HuH-7.5 (cell line): ENCODE data around the gene SEMA3A.

Experiments
- DNase-seq: peaks from one replicate; pipeline ENCODE4 v3.0.0; 2011; ENCODE audit warnings: low spot score

The SEMA3A gene

GRCh38 chr7:84013616-84014240 lies 180.9 kb downstream of the SEMA3A start:
- DNase-seq, result no peak

- no peak for DNase-seq
Observed at GRCh38 chr7:84009782-84010181, 184.8 kb downstream of the SEMA3A start.

DNA sequence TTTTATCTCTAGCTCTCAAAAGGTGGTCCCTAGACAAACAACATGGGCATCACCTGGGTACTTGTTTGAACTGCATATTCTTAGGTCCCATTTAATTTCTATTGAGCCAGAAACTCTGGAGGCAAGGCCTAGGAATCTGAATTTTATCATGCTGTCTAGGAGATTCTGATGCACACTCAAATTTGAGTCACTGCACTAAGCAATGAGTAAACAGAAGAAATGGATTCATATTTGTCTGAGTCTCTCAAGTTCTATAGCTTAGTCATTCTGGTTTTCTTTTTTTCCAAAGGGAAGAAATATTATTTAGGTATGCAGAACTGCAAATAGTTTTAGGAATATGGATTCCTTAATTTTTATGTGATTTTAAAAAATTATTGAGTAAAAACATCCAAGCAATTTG lies 185.5 kb downstream of the SEMA3A start:
- no peak for DNase-seq

DNA sequence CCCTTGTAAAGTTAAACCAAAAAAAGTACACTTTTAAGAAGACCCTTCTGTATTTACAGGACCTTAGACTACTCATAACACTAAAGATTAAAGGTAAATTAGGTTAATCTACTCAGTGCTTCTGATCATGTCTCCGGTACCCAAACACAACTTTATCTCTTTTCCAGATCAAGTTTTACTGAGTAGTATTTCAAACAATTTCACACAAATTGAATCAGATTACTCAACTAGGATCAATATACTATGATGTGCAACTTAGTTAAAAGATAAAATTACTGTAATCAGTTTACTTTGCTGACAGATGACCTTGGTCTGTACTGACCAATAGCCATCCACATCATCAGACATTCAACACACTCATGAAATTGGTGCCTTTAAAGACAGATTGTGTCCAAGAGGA lies 191.4 kb downstream of the SEMA3A start:
- DNase-seq, result no peak

DNA sequence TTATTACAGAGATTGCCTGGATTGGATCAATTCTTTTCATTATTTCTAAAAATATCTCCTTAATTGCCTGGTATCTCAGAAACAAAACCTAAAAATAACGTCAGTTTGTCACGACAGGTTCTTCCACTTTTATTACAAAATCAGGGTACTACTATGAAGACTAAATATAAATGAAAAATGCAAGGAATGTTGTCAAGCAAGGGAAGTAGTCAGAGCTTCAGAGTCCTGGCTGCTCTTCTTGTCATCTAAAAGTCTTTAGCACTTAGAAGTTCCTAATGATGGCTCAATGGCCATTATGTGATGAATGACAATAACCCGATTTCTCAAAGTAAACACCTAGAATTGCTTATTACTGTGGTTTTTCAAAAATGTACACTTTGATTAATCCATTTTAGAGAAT lies 192.2 kb downstream of the SEMA3A start:
- DNase-seq, result no peak

DNA sequence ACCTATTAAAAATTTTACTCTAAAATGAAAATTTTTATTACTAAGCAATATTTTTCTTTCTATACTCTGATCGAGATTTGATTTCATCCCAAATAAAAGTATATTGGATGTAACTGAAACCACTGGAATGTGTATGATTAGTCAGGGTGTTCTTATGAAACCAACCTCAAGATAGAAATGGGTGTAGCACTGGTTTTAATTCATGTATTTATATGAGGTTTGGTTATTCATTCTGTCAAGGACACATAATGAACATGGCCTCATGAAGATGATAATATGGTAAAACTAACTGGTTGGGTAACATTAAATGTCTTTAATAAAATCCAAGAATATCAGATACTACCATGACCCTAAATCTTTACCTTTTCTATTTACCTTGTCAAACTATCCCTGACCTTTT lies 197.7 kb downstream of the SEMA3A start:
- DNase-seq, result no peak

GRCh38 chr7:83987764-83988163 lies 206.8 kb downstream of the SEMA3A start:
- no peak for DNase-seq

- no peak for DNase-seq
Observed at GRCh38 chr7:83985821-83986220, 208.8 kb downstream of the SEMA3A start.

DNA sequence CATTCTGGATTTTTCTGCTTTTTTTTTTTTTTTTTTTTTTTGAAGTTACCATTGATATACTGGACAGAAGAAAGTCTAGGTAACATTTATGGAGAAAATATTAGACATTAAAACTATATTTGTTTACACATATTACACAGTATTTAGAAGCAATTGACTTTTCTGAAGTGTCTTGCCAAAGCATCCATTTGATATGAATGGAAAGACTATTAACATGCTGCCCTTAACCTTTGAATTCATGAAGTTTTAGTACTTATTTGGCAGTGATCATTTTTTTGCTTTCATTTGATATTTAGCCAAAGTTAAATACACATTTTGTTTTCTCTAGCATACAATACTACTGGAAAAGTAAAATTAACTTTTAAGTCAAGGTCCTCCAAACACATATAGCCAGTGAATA lies 210.0 kb downstream of the SEMA3A start:
- no peak for DNase-seq

DNA sequence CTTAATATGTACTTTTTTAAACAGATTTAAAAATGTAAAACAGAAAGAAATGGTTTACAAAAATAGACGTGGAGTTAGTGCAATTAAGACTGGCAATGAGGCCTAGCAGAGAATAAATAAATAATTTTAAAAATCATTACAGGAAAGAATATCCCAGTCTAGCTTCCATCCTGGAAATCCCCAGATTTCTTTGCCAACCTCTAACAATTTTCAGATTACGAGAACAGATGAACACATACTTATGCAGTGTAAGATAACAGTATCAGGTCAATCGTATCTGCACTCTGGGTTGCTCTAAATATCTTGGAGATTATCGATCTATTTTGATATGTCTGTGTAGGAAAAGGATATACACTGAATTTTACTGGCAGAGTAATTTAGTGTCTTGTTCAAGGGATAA lies 210.5 kb downstream of the SEMA3A start:
- no peak for DNase-seq

DNA sequence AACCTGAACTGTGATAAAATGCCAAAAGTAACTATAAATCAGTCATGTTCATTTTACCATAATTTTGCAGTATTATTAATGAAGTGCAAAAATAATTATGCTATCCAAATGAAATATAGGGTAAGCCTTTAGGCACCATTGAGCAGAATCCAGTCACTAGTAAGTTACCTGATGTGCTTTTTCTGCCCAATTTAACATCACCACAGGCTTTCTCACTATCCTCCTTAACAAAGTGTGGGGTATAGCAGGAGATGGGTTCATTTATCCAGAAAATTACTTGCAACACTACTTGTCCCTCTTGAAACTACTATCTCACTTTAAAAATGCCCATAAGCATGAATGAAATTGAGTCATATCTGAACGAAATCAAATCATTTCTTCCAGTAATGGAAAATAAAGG lies 211.0 kb downstream of the SEMA3A start:
- DNase-seq, result no peak

- DNase-seq, result no peak
Observed at GRCh38 chr7:83976302-83976701, 218.3 kb downstream of the SEMA3A start.

DNA sequence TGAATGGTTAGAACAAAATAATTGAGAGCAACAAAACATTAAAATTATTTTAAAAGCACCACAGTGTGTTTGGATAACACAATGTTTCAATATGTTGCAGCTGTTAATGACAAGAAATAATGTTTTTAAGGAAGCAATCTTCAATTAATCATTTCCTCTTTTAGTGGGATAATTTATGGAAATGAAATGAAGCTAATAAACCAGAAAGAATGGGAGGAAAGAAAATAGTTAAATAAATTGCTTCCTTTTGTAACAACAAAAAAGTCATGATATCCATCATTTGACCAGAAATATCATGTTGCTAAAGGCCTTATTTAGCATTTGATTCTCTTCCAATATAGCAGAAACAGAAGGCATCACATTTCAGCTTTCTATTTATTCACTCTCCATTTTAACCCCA lies 224.5 kb downstream of the SEMA3A start:
- DNase-seq, result no peak

- DNase-seq, result no peak
Observed at GRCh38 chr7:83964318-83964717, 230.3 kb downstream of the SEMA3A start.

GRCh38 chr7:83957333-83957732 lies 237.3 kb downstream of the SEMA3A start:
- DNase-seq, result no peak

GRCh38 chr7:83956104-83956503 lies 238.5 kb downstream of the SEMA3A start:
- no peak for DNase-seq

GRCh38 chr7:83952236-83952635 lies 242.4 kb downstream of the SEMA3A start:
- DNase-seq, result no peak

- DNase-seq, result peak; percentile 10
Observed at GRCh38 chr7:83947260-83947659, 247.3 kb downstream of the SEMA3A start.

GRCh38 chr7:83946801-83947200 lies 247.8 kb downstream of the SEMA3A start:
- no peak for DNase-seq

GRCh38 chr7:83941300-83941699 lies 253.3 kb downstream of the SEMA3A start:
- DNase-seq, result no peak

DNA sequence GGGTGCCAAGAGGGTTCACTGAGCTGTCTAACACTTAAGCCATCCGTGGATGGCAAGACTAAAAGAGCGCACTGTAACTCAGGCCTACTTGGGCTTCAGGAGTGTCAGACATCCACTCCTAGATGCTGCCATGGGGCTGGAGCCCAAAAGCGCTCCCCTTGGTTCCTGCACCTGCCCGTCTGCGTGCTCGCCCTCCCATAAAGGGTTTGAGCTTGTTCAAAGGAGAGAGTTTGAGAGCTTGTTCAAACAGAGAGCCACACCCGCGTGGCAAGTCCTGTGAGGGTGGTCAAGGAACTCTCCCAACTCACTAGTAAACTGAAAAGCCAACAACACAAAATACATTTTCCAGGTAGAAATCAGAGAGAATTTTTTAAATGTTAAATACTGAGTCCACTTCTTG lies 256.7 kb downstream of the SEMA3A start:
- no peak for DNase-seq

GRCh38 chr7:83936056-83936708 lies 258.4 kb downstream of the SEMA3A start:
- DNase-seq, result peak; percentile 13

- DNase-seq, result no peak
Observed at GRCh38 chr7:83934118-83934734, 260.4 kb downstream of the SEMA3A start.

GRCh38 chr7:83931968-83932367 lies 262.6 kb downstream of the SEMA3A start:
- no peak for DNase-seq
